GM20000 (cell line): ENCODE results near the gene CDH23.

Source experiments
- DNase-seq: peaks from one replicate; pipeline ENCODE4 v3.0.0; 2012; ENCODE audit warnings: low spot score
- CTCF ChIP-seq: IDR thresholded peaks from 2 replicates; pipeline ENCODE4 v1.5.1; 2012; ENCODE audit warnings: mild to moderate bottlenecking, control low read depth; ENCODE audit errors: extremely low read depth, missing control alignments

CDH23 gene

DNA sequence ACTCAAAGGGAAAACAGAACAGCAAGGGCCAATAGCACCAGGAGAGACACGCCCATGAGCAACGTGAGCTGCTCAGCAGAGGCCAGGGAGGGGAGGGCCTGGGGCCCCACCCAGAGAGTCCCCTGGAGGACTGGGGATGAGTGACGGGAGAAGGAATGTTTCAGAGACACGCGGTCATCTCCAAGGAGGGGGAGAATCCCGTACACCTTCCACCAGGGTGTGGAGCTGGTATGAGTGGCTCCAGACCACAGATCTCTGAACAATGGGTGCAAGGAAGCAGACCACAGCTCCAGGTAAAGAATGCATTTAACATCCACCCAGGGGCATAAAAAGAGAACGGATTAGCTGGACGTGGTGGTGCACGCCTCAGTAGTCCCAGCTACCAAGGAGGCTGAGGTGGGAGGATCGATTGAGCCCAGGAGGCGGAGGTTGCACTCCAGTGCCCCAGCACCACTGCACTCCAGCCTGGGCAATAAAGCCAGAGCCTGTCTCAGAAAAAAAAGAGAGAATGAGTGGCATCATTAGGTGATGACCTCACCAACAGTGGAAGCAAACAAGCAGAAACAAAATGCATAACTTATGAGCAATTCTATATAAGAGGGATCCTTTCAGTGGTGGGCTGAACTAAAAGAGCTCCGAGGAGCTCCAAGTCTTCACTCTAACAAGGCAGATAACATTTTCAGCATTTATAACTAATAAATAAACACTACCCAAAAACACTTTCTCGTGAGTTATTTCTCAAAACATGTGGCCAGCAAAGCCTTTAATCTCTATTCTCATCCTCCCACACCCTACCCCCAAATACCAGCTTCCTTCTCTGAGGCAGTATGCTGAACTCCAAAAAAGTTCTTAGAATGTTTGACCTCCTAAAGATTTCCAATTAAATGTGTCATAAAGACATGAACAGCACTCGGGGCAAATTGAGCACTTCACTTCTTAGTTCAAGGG lies 441.8 kb downstream of the CDH23 start:
- TF ChIP-seq CTCF = no peak
- DNase-seq = no peak

DNA sequence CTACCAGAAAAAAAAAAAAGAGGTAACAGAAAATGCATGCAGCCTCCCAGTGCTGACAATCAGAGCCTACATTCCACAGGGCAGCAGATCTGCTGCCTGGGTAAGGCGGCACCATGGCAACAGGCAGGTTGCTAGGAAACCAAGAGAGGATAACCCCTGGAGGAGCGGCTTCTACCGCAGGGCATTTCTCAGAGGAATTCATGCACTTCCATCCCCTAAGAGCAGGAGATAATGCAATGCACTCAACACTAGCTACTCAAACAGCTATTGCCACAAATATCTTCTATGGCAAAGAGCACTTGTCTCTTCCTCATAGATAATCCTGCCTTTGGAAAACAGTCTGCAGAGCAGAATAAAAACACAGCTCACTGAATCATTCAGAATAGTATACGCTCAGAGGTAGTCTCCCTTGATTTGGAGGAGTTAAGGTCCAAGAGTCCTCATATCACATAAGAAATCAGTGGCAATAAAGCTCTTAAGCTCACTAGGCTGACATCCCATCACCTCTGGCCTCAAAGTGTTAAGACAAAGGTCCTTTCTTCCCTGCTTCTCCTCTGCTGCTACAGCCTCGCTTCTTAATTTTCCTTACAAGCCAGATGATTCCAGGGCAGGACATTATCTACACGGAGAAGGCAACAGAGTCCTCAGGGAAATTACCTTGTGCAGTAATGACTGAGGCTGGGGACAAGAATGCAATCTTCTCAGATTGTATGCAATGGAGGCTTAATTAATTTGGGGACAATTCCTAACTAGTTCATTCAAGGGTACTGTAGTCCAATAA lies 443.6 kb downstream of the CDH23 start:
- no peak for DNase-seq
- no peak for TF ChIP-seq CTCF

- TF ChIP-seq CTCF = no peak
- DNase-seq = no peak
Observed at GRCh38 chr10:71840958-71841335, 444.2 kb downstream of the CDH23 start.

- TF ChIP-seq CTCF = no peak
- no peak for DNase-seq
Observed at GRCh38 chr10:71842422-71842821, 445.7 kb downstream of the CDH23 start.

DNA sequence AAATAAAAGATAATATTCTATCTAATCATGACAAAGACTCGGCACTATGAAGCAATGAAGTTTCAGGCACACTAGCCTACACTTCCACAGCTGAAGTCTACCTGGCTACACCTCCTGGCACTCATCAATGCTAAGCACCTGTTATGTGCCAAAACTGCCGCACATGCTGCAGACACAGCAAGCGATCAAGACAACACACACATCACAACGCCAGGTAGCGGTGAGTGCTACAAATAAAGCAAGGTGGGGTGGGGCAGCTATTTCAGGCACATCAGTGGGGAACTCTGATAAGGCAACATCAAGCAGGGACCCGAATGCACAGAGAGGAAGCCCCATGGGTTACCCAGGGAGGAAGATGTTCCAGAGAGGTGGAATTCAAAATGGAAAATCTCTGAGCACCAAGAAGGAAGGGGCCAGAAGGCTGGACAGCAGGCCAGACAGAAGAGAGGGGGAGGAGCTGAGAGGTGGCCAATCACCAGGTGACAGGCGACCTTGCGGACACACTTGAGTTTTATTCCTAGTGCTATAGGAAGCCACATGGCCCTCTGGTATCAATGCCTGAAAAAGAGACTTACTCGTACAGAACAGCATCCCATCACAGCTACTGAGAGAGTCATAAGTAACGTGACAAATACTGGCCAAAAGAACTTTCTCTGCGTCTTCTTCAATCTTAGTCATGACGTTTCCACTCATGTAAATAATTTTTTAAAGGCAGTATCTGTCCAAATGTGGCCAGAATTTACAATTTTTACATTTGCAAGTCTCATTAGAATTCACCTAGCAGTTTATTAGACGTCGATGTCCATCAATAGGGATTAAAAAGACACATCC lies 446.4 kb downstream of the CDH23 start:
- no peak for TF ChIP-seq CTCF
- DNase-seq = no peak

DNA sequence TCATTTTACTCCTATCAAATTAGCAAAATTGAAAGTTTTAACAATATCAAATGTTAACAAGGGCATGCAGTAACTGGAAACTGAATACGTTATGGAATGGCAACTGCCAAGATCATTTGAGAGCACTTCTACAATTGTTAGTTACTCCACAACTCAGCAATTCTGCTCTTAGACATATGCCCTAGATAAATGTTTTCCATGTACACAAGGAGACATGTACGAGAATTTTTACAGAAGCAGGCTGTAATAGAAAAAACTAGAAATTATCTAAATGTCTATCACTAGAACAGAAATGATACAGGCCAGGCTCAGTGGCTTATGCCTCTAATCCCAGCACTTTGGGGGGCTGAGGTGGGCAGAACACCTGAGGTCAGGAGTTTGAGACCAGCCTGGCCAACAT lies 447.4 kb downstream of the CDH23 start:
- no peak for DNase-seq
- TF ChIP-seq CTCF = no peak
